Neuronal stem cell (in vitro differentiated cells): Measurements from ENCODE around the gene NRCAM.
"Not testable (repeated sequence)": the region's sequence is repeated elsewhere in the genome, so short reads cannot be mapped to it uniquely, and the experiment has no call there.

Experiments used
- DNase-seq: peaks from one replicate; pipeline ENCODE4 v3.0.0-alpha.2; 2013; ENCODE audit warnings: low spot score
- H2AFZ ChIP-seq: one replicate; pipeline ENCODE4 v1.6.1; 2013; ENCODE audit warnings: mild to moderate bottlenecking, low read length, inconsistent platforms
- H2AK5ac ChIP-seq: 2 replicates; pipeline ENCODE4 v1.6.1; 2013; ENCODE audit warnings: low read depth, mild to moderate bottlenecking, inconsistent platforms, low read length, moderate library complexity, mixed read lengths
- H2BK120ac ChIP-seq: 2 replicates; pipeline ENCODE4 v1.6.1; 2013; ENCODE audit warnings: low read depth, mild to moderate bottlenecking, inconsistent platforms, low read length, moderate library complexity, mixed read lengths
- H2BK12ac ChIP-seq: one replicate; pipeline ENCODE4 v1.6.1; 2013; ENCODE audit warnings: low read length, inconsistent platforms
- H2BK15ac ChIP-seq: 2 replicates; pipeline ENCODE4 v1.6.1; 2013; ENCODE audit warnings: mild to moderate bottlenecking, low read length, inconsistent platforms, mixed read lengths
- H2BK5ac ChIP-seq: one replicate; pipeline ENCODE4 v1.6.1; 2013; ENCODE audit warnings: inconsistent platforms, mild to moderate bottlenecking, low read length, moderate library complexity
- H3K14ac ChIP-seq: one replicate; pipeline ENCODE4 v1.6.1; 2013; ENCODE audit warnings: low read length, inconsistent platforms
- H3K18ac ChIP-seq: 2 replicates; pipeline ENCODE4 v1.6.1; 2013; ENCODE audit warnings: low read length, inconsistent platforms
- H3K23ac ChIP-seq: 2 replicates; pipeline ENCODE4 v1.6.1; 2013; ENCODE audit warnings: low read depth, mild to moderate bottlenecking, mixed read lengths, low read length, inconsistent platforms; ENCODE audit not compliant: poor library complexity
- H3K27ac ChIP-seq: replicated peaks from 3 replicates; pipeline ENCODE4 v1.5.1; 2013; ENCODE audit warnings: low read length, inconsistent platforms
- H3K27me3 ChIP-seq, 3 experiments: 2 replicates each; pipeline ENCODE4 v1.6.1; 2013; ENCODE audit warnings: low read length in 3 of 3, mild to moderate bottlenecking in 2 of 3, inconsistent platforms in 1 of 3, low read depth in 1 of 3, mixed read lengths in 1 of 3, moderate library complexity in 1 of 3; ENCODE audit not compliant: control insufficient read depth in 3 of 3, insufficient read depth in 3 of 3
- H3K36me3 ChIP-seq, 2 donors: replicated peaks in 1 of 2; 2 replicates each; pipeline ENCODE4 v1.6.1; 2013; ENCODE audit warnings: low read length in 2 of 2; ENCODE audit not compliant: control insufficient read depth in 2 of 2, insufficient read depth in 2 of 2
- H3K4ac ChIP-seq: 2 replicates; pipeline ENCODE4 v1.6.1; 2013; ENCODE audit warnings: inconsistent platforms, mild to moderate bottlenecking, low read length, moderate library complexity
- H3K4me1 ChIP-seq, 2 donors: 1 replicate in 1 of 2; 2 replicates in 1 of 2; pipeline ENCODE4 v1.6.1; 2013; ENCODE audit warnings: low read length in 2 of 2, low read depth in 1 of 2; ENCODE audit not compliant: control insufficient read depth in 2 of 2, insufficient read depth in 1 of 2
- H3K4me2 ChIP-seq: one replicate; pipeline ENCODE4 v1.6.1; 2013; ENCODE audit warnings: mild to moderate bottlenecking, low read length, inconsistent platforms; ENCODE audit not compliant: insufficient read depth, poor library complexity, severe bottlenecking
- H3K4me3 ChIP-seq, 2 donors: 2 replicates each; pipeline ENCODE4 v1.5.1; 2013; ENCODE audit warnings: low read length in 2 of 2, mild to moderate bottlenecking in 2 of 2, inconsistent platforms in 1 of 2, moderate library complexity in 1 of 2
- H3K79me1 ChIP-seq: one replicate; pipeline ENCODE4 v1.6.1; 2013; ENCODE audit warnings: low read depth, mild to moderate bottlenecking, inconsistent platforms, low read length, moderate library complexity
- H3K9ac ChIP-seq: one replicate; pipeline ENCODE4 v1.6.1; 2013; ENCODE audit warnings: mild to moderate bottlenecking, low read depth, low read length, inconsistent platforms; ENCODE audit not compliant: poor library complexity
- H3K9me3 ChIP-seq, 2 donors: replicated peaks in 1 of 2; 2 replicates each; pipeline versions ENCODE3 to v1.6.1; 2013; ENCODE audit warnings: low read length in 2 of 2, mild to moderate bottlenecking in 2 of 2, inconsistent platforms in 1 of 2, low read depth in 1 of 2, mixed read lengths in 1 of 2, moderate library complexity in 1 of 2; ENCODE audit not compliant: control insufficient read depth in 2 of 2, insufficient read depth in 1 of 2
- H4K8ac ChIP-seq: one replicate; pipeline ENCODE4 v1.6.1; 2013; ENCODE audit warnings: low read depth, mild to moderate bottlenecking, inconsistent platforms, low read length, moderate library complexity
- H4K91ac ChIP-seq: one replicate; pipeline ENCODE4 v1.6.1; 2013; ENCODE audit warnings: low read length, low read depth, mild to moderate bottlenecking, inconsistent platforms; ENCODE audit not compliant: poor library complexity
- WGBS, 2 donors: extraction: QIAGEN DNeasy Blood & Tissue Kit; methylation state at CpG; one replicate each; pipeline ENCODE4 v1.1.7; 2013; ENCODE audit warnings: missing lambda C conversion rate in 2 of 2, mixed read lengths in 1 of 2; ENCODE audit not compliant: insufficient read length in 2 of 2, insufficient replicate concordance in 1 of 2; ENCODE audit errors: extremely low coverage in 2 of 2; 5-methylcytosine and 5-hydroxymethylcytosine counted together

NRCAM gene

GRCh38 chr7:108340406-108340805 is 115.8 kb downstream of the NRCAM start:
- no CpG with 5 or more reads among the region's 6 CpGs for WGBS, 2 donors
- not testable (repeated sequence) for H4K91ac ChIP-seq, H3K4me2 ChIP-seq, H3K4me1 ChIP-seq, H3K27ac ChIP-seq, H2AFZ ChIP-seq, H3K79me1 ChIP-seq, H3K4me3 ChIP-seq, H2BK5ac ChIP-seq, DNase-seq, H3K9ac ChIP-seq, H2BK15ac ChIP-seq, H3K36me3 ChIP-seq, H3K9me3 ChIP-seq, H3K23ac ChIP-seq, H2BK12ac ChIP-seq, H3K18ac ChIP-seq, H2AK5ac ChIP-seq, H2BK120ac ChIP-seq, H3K27me3 ChIP-seq, H4K8ac ChIP-seq, H3K4ac ChIP-seq, H3K14ac ChIP-seq

GRCh38 chr7:108335269-108335918 is 120.8 kb downstream of the NRCAM start:
- Histone ChIP-seq H3K36me3 (no peaks in the 10 kb centered on the region), H3K18ac (no peak overlapping the region), H3K79me1 (no peaks in the 10 kb centered on the region), H2BK5ac (no peak overlapping the region), H2AK5ac (no peak overlapping the region), H3K4me1 (peaks cover 0 to 2% of the 10 kb centered on the region in 2 donors), H3K9me3 (no peaks in the 10 kb centered on the region), H4K8ac (no peak overlapping the region), H3K4me3 (no peak overlapping the region), H3K23ac (no peak overlapping the region), H3K4ac (no peak overlapping the region), H3K9ac (no peak overlapping the region), H4K91ac (no peak overlapping the region), H2BK15ac (no peak overlapping the region), H3K4me2 (no peak overlapping the region), H2AFZ (no peak overlapping the region), H2BK120ac (no peak overlapping the region), H2BK12ac (no peak overlapping the region), H3K27me3 (no peaks in the 10 kb centered on the region), H3K14ac (no peak overlapping the region), H3K27ac (no peak overlapping the region)
- no CpG with 5 or more reads among the region's 1 CpG for WGBS, 2 donors
- no peak for DNase-seq

GRCh38 chr7:108332937-108333336 is 123.3 kb downstream of the NRCAM start:
- DNase-seq: no peak
- Histone ChIP-seq H2BK15ac (no peak overlapping the region), H2BK5ac (no peak overlapping the region), H2AK5ac (no peak overlapping the region), H4K91ac (no peak overlapping the region), H3K27me3 (no peaks in the 10 kb centered on the region), H2AFZ (no peak overlapping the region), H3K4ac (no peak overlapping the region), H3K4me2 (no peak overlapping the region), H3K14ac (no peak overlapping the region), H3K4me1 (peaks cover 7 to 16% of the 10 kb centered on the region in 2 donors), H3K79me1 (no peaks in the 10 kb centered on the region), H4K8ac (no peak overlapping the region), H3K9me3 (no peaks in the 10 kb centered on the region), H3K23ac (no peak overlapping the region), H2BK12ac (no peak overlapping the region), H3K36me3 (no peaks in the 10 kb centered on the region), H2BK120ac (no peak overlapping the region), H3K9ac (no peak overlapping the region), H3K18ac (no peak overlapping the region), H3K4me3 (no peak overlapping the region), H3K27ac (no peak overlapping the region)
- WGBS, 2 donors: no CpG with 5 or more reads among the region's 3 CpGs

- no peak overlapping the region for H3K27ac ChIP-seq
- H2BK120ac ChIP-seq: no peak overlapping the region
- H2BK12ac ChIP-seq: no peak overlapping the region
- no peak overlapping the region for H4K8ac ChIP-seq
- H3K14ac ChIP-seq: no peak overlapping the region
- no peak overlapping the region for H4K91ac ChIP-seq
- H3K4me2 ChIP-seq: no peak overlapping the region
- H3K4me3 ChIP-seq: no peak overlapping the region
- no peak overlapping the region for H3K4ac ChIP-seq
- H3K79me1 ChIP-seq: no peaks in the 10 kb centered on the region
- no peaks in the 10 kb centered on the region for H3K9me3 ChIP-seq
- H3K27me3 ChIP-seq: no peaks in the 10 kb centered on the region
- H3K18ac ChIP-seq: no peak overlapping the region
- no peak overlapping the region for H2BK5ac ChIP-seq
- H3K4me1 ChIP-seq: peaks cover 8 to 26% of the 10 kb centered on the region in 2 donors
- no peak overlapping the region for H2BK15ac ChIP-seq
- H2AK5ac ChIP-seq: no peak overlapping the region
- H3K36me3 ChIP-seq: no peaks in the 10 kb centered on the region
- DNase-seq: no peak
- no CpG with 5 or more reads among the region's 1 CpG for WGBS, 2 donors
- no peak overlapping the region for H3K23ac ChIP-seq
- no peak overlapping the region for H2AFZ ChIP-seq
- H3K9ac ChIP-seq: no peak overlapping the region
Observed at GRCh38 chr7:108331971-108332370, 124.3 kb downstream of the NRCAM start.
